Uterus (tissue), 2 donors: Measurements from ENCODE around the gene DYNC1H1.

Experiments used
- CTCF ChIP-seq, 4 experiments: fragments of 200-600 bp in 2 of 4; fragments of 450-650 bp in 2 of 4; sonication (generic) in 2 of 4; IDR thresholded peaks; one replicate each; pipeline ENCODE4 v1.5.1; 2016 to 2019; ENCODE audit warnings: antibody characterized with exemption in 4 of 4, mild to moderate bottlenecking in 2 of 4, moderate library complexity in 1 of 4
- POLR2A ChIP-seq, 2 donors: fragments of 450-650 bp; IDR thresholded peaks; one replicate each; pipeline ENCODE4 v1.6.1; 2016; ENCODE audit warnings: antibody characterized with exemption in 2 of 2, mild to moderate bottlenecking in 1 of 2, moderate library complexity in 1 of 2

- TF ChIP-seq CTCF (IDR thresholded peaks at IDR 0.05) (no peak), POLR2A (IDR thresholded peaks at IDR 0.05) (no peak)
These were observed 93.8 kb downstream of the DYNC1H1 start for GRCh38 chr14:102058146-102058545.
